GM12878 (cell line): ENCODE results near the gene SMARCD3. TPM values are rescaled to one million over a fixed set of nuclear protein-coding genes. Genes with fewer than 3 reads are reported as not detected.

ENCODE experiments used
- ASH2L ChIP-seq: fragments of 300-600, 200-600 bp; sonication (generic); IDR thresholded peaks from 2 replicates; pipeline ENCODE4 v1.6.1; 2017; ENCODE audit warnings: low read depth, mild to moderate bottlenecking, borderline replicate concordance
- BCL11A ChIP-seq: IDR thresholded peaks from 2 replicates; pipeline ENCODE4 v1.6.1; 2011; ENCODE audit warnings: low read depth, low read length
- BMI1 ChIP-seq: fragments of 450-650 bp; IDR thresholded peaks from 2 replicates; pipeline ENCODE4 v1.6.1; 2016; ENCODE audit warnings: mild to moderate bottlenecking, moderate library complexity, borderline replicate concordance
- CBX5 ChIP-seq: sonication (generic); IDR thresholded peaks from 2 replicates; pipeline ENCODE4 v1.6.1; 2016; ENCODE audit warnings: low read depth, moderate library complexity, mild to moderate bottlenecking, inconsistent platforms
- CHD2 ChIP-seq: IDR thresholded peaks from 2 replicates; pipeline ENCODE4 v1.6.1; 2011; ENCODE audit warnings: low read depth, low read length, improper control_type of control experiment, borderline replicate concordance
- CHD4 ChIP-seq: fragments of 200-600 bp; sonication (generic); IDR thresholded peaks from 2 replicates; pipeline ENCODE4 v1.6.1; 2016; ENCODE audit warnings: mild to moderate bottlenecking
- EGR1 ChIP-seq, 2 experiments: IDR thresholded peaks; 1 replicate in 1 of 2; 2 replicates in 1 of 2; pipeline ENCODE4 v1.6.1; 2011 to 2012; ENCODE audit warnings: low read depth in 2 of 2, low read length in 2 of 2, borderline replicate concordance in 1 of 2, mild to moderate bottlenecking in 1 of 2, moderate library complexity in 1 of 2
- GABPA ChIP-seq: IDR thresholded peaks from 2 replicates; pipeline ENCODE4 v1.6.1; 2014; ENCODE audit warnings: antibody characterized with exemption, low read depth, mild to moderate bottlenecking, inconsistent platforms
- HCFC1 ChIP-seq: fragments of 150-350 bp; IDR thresholded peaks from 2 replicates; pipeline ENCODE4 v1.6.1; 2014; ENCODE audit warnings: low read length
- NR2F1 ChIP-seq: fragments of 450-650 bp; conservative IDR thresholded peaks from 2 replicates; pipeline ENCODE4 v1.6.1; 2017; ENCODE audit warnings: mild to moderate bottlenecking
- NRF1 ChIP-seq: conservative IDR thresholded peaks from 2 replicates; pipeline ENCODE4 v1.6.1; 2011; ENCODE audit warnings: mild to moderate bottlenecking, low read depth, low read length, improper control_type of control experiment
- PML ChIP-seq: IDR thresholded peaks from 2 replicates; pipeline ENCODE4 v1.6.1; 2012; ENCODE audit warnings: low read length, inconsistent platforms
- RAD21 ChIP-seq: IDR thresholded peaks from 2 replicates; pipeline ENCODE4 v1.6.1; 2011; ENCODE audit warnings: mild to moderate bottlenecking, low read depth, low read length, moderate library complexity; ENCODE audit not compliant: insufficient read depth
- RB1 ChIP-seq: fragments of 450-650 bp; formaldehyde crosslinking; IDR thresholded peaks from 2 replicates; pipeline ENCODE4 v1.6.1; 2017; ENCODE audit warnings: mild to moderate bottlenecking, borderline replicate concordance
- RBBP5 ChIP-seq: fragments of 200-600 bp; sonication (generic); conservative IDR thresholded peaks from 2 replicates; pipeline ENCODE4 v1.6.1; 2016
- RFX5 ChIP-seq: IDR thresholded peaks from 2 replicates; pipeline ENCODE4 v1.6.1; 2011; ENCODE audit warnings: low read depth, low read length, improper control_type of control experiment
- SMC3 ChIP-seq: IDR thresholded peaks from 2 replicates; pipeline ENCODE4 v1.6.1; 2011; ENCODE audit warnings: low read length, improper control_type of control experiment, borderline replicate concordance
- SREBF2 ChIP-seq: IDR thresholded peaks from 2 replicates; pipeline ENCODE4 v1.6.1; 2012; ENCODE audit warnings: mild to moderate bottlenecking, low read length
- SUPT20H ChIP-seq: IDR thresholded peaks from 2 replicates; pipeline ENCODE4 v1.6.1; 2011; ENCODE audit warnings: low read depth, mild to moderate bottlenecking, low read length, moderate library complexity, borderline replicate concordance; ENCODE audit not compliant: control insufficient read depth
- SUZ12 ChIP-seq: fragments of 200-600 bp; sonication (generic); IDR thresholded peaks from one replicate; pipeline ENCODE4 v1.6.1; 2018; ENCODE audit warnings: antibody characterized with exemption, mild to moderate bottlenecking; ENCODE audit not compliant: unreplicated experiment
- TARDBP ChIP-seq: IDR thresholded peaks from 2 replicates; pipeline ENCODE4 v1.6.1; 2016; ENCODE audit warnings: borderline replicate concordance
- YY1 ChIP-seq: IDR thresholded peaks from 2 replicates; pipeline ENCODE4 v1.6.1; 2011; ENCODE audit warnings: low read depth, mild to moderate bottlenecking, low read length
- ZNF24 ChIP-seq: fragments of 450-650 bp; IDR thresholded peaks from 2 replicates; pipeline ENCODE4 v1.6.1; 2017; ENCODE audit warnings: antibody characterized with exemption, mild to moderate bottlenecking
- ZNF384 ChIP-seq: IDR thresholded peaks from 2 replicates; pipeline ENCODE4 v1.6.1; 2012; ENCODE audit warnings: low read depth, mild to moderate bottlenecking, low read length, improper control_type of control experiment, borderline replicate concordance
- polyA plus RNA-seq, 11 experiments: library from polyadenylated mRNA; depleted of rRNA in 4 of 11; unstranded in 6 of 11; stranded (reverse) in 5 of 11; fragments of >200 nt; fragmentation: Nextera tagmentation in 4 of 11; fragmentation: Illumina TruSeq in 1 of 11; extraction: Ambion mirVana in 4 of 11; extraction: Trizol in 1 of 11; gene quantifications; 1 replicate in 1 of 11; 2 replicates in 10 of 11; pipeline versions ENCODE4 v1.2.1 to v1.2.3, GENCODE V29; 2011 to 2016; ENCODE audit warnings: inconsistent platforms in 2 of 11, missing spikeins in 2 of 11, low read depth in 1 of 11
- total RNA-seq, 4 experiments: library from RNA; depleted of rRNA in 3 of 4; stranded (reverse); fragments of >200 nt in 3 of 4; fragmentation: Illumina TruSeq in 1 of 4; extraction: Trizol in 1 of 4; gene quantifications; 2 replicates each; pipeline versions ENCODE4 v1.2.1 to v1.2.3, GENCODE V29; 2013 to 2021
- TF ChIP-seq, protein P1 (sequence below): IDR thresholded peaks from 2 replicates; pipeline ENCODE4 v1.6.1; 2012; ENCODE audit warnings: mild to moderate bottlenecking, low read depth, low read length
- TF ChIP-seq, protein P2 (sequence below): fragments of 450-650 bp; formaldehyde crosslinking; IDR thresholded peaks from 2 replicates; pipeline ENCODE4 v1.4.0; 2022; ENCODE audit warnings: mild to moderate bottlenecking, moderate library complexity

The SMARCD3 gene
- total and polyA plus RNA-seq, 10 of the 15 experiments (the other 5 are each of a cell fraction or from before 2014, with no cell fraction given), result 0.11 to 1.4 (median 0.16) TPM

DNA sequence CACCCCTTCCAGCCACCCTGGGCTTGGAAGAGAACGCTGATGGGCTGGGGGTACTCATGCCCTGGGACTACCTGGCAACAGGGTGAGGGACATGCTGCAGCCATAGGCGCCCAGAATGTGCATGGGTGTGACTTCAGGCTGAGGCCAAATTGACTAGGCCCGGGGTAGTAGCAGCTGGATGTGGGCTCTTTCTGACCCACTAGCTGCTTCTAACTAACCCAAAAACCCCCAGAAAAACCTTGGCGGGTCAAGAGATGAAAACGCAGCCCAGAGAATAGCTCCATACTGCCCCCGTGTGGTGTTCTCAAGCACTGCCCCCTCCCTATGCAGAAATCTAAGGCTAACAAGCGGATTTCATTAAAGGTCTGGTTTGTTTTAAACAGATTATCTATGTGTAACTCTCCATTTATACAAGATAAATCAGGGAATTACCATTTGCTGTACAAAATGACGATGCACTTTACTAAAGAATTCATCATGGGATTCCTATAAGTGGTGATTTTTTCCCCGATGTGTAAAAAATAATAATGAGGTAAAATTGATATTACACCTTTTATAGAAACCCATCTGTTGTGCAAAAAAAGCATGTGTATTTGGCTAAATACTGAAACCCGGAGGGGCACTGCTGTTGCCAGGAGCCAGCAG lies 4.2 kb downstream of the SMARCD3 start (continued):
- TF ChIP-seq, protein P1, sequence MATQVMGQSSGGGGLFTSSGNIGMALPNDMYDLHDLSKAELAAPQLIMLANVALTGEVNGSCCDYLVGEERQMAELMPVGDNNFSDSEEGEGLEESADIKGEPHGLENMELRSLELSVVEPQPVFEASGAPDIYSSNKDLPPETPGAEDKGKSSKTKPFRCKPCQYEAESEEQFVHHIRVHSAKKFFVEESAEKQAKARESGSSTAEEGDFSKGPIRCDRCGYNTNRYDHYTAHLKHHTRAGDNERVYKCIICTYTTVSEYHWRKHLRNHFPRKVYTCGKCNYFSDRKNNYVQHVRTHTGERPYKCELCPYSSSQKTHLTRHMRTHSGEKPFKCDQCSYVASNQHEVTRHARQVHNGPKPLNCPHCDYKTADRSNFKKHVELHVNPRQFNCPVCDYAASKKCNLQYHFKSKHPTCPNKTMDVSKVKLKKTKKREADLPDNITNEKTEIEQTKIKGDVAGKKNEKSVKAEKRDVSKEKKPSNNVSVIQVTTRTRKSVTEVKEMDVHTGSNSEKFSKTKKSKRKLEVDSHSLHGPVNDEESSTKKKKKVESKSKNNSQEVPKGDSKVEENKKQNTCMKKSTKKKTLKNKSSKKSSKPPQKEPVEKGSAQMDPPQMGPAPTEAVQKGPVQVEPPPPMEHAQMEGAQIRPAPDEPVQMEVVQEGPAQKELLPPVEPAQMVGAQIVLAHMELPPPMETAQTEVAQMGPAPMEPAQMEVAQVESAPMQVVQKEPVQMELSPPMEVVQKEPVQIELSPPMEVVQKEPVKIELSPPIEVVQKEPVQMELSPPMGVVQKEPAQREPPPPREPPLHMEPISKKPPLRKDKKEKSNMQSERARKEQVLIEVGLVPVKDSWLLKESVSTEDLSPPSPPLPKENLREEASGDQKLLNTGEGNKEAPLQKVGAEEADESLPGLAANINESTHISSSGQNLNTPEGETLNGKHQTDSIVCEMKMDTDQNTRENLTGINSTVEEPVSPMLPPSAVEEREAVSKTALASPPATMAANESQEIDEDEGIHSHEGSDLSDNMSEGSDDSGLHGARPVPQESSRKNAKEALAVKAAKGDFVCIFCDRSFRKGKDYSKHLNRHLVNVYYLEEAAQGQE, result no peak
- TF ChIP-seq BMI1 (no peak), SUZ12 (no peak), ASH2L (no peak), SMC3 (peak; percentile 47; the same call in 1 of the 2 replicates), RBBP5 (no peak), SUPT20H (no peak), CHD4 (no peak), HCFC1 (no peak), GABPA (no peak), RAD21 (peak; percentile 68), PML (no peak), EGR1 (IDR thresholded peaks at IDR 0.05; ENCODE audit: borderline replicate concordance in 1 of 2, low read depth in 2 of 2, low read length in 2 of 2) (no peak), NR2F1 (0 out of 2 replicates have a peak, but pooled peaks have one; percentile 25), CHD2 (no peak), YY1 (0 out of 2 replicates have a peak, but pooled peaks have one; percentile 17), BCL11A (no peak), SREBF2 (no peak), CBX5 (no peak), ZNF384 (no peak), RB1 (no peak), TARDBP (no peak), ZNF24 (no peak), RFX5 (no peak), NRF1 (no peak)
- TF ChIP-seq, protein P2, sequence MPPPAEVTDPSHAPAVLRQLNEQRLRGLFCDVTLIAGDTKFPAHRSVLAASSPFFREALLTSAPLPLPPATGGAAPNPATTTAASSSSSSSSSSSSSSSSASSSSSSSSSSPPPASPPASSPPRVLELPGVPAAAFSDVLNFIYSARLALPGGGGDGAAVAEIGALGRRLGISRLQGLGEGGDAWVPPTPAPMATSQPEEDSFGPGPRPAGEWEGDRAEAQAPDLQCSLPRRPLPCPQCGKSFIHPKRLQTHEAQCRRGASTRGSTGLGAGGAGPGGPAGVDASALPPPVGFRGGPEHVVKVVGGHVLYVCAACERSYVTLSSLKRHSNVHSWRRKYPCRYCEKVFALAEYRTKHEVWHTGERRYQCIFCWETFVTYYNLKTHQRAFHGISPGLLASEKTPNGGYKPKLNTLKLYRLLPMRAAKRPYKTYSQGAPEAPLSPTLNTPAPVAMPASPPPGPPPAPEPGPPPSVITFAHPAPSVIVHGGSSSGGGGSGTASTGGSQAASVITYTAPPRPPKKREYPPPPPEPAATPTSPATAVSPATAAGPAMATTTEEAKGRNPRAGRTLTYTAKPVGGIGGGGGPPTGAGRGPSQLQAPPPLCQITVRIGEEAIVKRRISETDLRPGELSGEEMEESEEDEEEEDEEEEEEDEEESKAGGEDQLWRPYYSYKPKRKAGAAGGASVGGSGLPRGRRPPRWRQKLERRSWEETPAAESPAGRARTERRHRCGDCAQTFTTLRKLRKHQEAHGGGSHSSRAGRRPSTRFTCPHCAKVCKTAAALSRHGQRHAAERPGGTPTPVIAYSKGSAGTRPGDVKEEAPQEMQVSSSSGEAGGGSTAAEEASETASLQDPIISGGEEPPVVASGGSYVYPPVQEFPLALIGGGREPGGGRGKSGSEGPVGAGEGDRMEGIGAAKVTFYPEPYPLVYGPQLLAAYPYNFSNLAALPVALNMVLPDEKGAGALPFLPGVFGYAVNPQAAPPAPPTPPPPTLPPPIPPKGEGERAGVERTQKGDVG (CRISPR knock-in tag), result no peak
